HG03432 (cell line): ENCODE results near the gene ALKBH6.
A peak's percentile ranks its signal among the peaks of the same experiment; 100 is the strongest.

Source experiments
- ATAC-seq: cut with Tn5 transposase; IDR thresholded peaks from one replicate; pipeline ENCODE4 v1.9.1; 2021; ENCODE audit warnings: mild to moderate bottlenecking, moderate library complexity; ENCODE audit not compliant: unreplicated experiment

The ALKBH6 gene

DNA sequence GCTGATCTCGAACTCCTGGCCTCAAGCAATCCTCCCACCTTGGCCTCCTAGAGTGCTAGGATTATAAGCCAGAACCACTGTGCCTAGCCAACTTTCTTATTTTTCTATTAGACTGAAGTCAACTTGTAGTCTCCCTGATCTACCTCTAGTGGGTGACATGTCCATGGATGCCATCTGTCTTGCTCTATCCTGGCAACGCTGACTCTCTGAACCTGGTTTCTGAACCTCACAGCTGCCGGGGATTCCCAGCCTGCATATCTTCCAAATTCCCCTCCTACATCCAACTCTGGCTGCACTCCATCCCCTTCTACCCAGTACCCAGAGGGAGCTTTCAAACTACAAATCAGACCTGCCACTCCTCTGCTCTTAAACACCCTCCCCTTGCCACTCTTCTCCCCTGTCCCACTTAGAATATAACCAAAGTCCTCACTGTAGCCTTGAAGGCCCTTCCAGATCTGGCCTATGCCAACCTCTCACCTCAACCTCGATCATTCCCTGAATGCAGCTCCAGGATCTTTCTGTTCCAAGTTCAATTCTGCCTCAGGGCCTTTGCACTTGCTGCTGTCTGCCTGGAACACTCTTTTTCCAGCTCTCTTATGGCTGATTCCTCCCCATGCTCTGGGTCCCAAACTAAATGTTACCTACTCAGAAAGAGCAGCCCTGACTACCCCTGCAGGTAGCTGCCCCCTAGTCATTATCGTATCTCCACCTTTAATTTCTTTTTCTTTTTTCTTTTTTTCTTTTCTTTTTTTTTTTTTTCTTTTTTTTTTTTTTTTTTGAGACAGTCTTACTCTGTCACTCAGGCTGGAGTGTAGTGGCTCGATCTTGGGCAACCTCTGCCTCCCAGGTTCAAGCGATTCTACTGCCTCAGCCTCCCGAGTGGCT lies 16.5 kb upstream of the ALKBH6 start:
- ATAC-seq = no peak

DNA sequence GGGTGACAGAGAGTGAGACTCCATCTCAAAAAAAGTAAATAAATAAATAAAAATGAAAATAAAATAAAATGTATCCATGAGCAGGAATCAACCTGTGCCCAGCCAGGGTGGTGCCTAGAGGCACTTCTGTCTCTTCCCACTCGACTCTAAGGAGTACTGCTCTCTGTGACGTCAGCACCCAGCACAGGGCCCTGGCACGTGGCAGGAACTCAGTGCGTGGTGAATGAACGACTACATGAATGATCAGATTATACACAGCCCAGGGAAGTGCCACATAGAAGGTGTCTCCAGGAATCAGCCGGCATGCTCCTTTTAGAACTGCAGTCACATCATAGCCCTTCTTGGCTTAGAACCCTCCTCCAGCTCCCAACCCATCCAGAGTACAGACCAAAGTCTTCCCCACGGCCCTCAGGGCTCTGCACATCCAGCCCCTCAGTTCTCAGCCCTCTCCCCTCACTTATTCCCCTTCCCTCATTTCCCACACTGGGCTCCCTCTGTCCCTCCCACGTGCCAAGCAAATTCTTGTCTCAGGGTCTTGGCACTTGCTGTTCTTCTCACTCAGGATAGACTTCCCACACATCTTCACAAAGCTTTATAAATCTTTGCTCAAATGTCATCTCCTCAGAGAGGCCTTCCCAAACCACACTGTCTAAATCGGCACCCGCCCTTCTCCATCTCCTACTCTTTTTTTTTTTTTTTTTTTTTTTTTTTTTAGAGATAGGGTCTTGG lies 14.5 kb upstream of the ALKBH6 start:
- no peak for ATAC-seq

DNA sequence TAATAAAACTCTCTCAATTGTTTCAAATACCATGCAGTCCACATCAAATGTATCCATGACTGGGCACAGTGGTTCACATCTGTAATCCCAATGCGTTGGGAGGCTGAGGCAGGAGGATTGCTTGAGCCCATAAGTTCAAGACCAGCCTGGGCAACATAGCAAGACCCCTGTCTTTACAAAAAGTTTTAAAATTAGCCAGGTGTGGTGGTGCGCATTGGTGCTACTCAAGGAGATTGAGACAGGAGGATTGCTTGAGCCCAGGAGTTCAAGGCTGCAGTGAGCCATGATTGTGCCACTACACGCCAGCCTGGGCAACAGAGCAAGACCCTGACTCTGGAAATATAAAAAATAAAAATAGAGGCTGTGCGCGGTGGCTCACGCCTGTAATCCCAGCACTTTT lies 13.7 kb upstream of the ALKBH6 start:
- ATAC-seq = no peak

DNA sequence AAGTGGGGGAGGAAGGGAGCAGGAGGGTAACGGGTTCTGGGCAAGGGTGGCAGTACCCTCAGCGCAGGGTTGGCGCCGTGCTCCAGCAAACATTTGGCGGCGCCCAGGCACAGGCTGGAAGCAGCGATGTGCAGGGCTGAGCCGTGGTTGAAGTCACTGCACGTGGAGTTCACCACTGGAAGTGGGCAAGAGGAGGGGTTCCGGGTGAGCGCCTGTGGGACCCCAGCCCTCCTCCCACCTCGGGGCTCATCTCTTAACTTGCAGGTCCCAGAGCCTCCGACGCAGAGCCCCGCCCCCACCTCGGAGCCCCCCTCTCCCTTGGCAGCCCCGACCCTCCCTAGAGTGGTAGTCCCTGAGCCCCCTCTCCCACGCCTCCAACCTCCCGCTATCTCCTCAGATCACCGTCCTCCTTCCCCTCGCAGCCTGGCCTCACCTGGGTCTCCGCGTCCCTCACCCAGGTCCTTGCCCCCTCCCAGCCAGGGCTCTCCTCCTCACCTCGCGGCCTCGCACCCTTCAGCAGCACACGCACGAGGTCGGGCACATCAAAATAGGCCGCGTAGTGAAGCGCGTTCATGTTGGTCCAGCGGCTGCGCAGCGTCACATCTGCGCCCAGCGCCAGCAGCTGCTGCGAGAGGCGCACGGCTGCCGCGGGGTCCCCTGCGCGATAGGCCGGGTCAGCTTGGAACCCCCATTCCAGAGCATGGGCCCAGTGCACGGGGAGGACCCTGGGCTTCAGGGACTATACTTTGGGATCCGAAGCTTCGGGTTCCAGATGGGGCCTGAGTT lies 12.3 kb upstream of the ALKBH6 start:
- ATAC-seq = no peak

DNA sequence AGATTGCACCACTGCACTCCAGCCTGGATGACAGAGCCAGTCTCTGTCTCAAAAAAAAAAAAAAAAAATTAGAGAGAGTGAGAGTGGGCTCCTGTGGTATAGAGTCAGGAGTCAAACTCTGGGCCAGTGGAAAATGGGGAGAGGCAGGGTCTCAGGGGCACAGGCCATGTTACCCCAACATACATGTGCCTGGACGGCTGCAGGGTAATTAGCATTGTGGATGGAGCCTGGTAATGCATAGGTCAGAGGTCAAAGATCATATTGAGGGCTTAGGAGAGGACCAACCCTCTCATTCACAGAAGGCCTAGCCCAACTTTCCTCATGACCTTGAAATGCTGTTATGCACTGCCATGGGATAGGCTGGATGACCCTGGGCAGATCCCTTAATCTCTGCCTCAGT lies 11.5 kb upstream of the ALKBH6 start:
- ATAC-seq = no peak

DNA sequence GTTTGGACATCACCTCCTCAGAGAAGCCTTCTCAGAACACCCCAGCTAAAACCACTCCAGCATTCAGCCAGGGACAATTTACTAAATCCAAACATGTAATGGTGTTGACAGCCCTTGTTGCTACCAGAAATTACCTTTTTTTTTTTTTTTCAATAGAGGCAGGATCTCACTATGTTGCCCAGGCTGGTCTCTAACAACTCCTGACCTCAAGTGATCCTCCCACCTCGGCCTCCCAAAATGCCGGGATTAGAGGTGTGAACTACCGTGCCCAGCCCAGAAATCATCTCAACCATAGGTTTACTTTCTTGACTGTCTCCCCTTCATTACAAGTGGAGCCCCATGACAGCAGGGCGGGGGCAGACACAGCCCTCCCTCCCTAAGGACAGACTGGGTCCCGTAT lies 9.4 kb upstream of the ALKBH6 start:
- ATAC-seq = no peak

DNA sequence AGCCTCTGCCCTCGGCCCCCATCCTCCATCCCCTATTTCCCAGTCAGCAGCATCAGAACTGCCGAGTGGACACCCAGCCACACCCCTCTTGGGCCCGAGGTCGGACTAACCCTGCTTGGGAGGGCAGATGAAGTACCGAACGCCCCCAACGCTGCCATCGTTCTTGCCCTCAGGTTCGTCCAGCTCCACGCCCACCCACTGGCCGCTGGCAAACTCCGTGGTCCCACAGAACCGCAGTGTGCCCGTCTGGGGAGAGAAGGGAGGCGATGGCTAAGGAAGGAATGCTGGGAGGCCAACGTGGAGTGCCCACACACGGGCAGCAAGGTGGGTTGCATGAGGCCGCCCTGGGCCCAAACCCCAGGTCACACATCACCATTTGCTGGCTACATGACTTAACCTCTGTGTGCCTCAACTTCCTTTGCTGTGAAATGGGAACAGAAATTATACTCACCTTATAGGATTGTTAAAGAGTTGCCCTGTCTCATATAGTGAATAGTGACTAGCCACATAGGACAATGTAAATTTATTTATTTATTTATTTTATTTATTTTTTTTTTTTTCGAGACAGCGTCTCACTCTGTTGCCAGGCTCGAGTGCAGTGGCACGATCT lies 5.2 kb upstream of the ALKBH6 start:
- no peak for ATAC-seq

DNA sequence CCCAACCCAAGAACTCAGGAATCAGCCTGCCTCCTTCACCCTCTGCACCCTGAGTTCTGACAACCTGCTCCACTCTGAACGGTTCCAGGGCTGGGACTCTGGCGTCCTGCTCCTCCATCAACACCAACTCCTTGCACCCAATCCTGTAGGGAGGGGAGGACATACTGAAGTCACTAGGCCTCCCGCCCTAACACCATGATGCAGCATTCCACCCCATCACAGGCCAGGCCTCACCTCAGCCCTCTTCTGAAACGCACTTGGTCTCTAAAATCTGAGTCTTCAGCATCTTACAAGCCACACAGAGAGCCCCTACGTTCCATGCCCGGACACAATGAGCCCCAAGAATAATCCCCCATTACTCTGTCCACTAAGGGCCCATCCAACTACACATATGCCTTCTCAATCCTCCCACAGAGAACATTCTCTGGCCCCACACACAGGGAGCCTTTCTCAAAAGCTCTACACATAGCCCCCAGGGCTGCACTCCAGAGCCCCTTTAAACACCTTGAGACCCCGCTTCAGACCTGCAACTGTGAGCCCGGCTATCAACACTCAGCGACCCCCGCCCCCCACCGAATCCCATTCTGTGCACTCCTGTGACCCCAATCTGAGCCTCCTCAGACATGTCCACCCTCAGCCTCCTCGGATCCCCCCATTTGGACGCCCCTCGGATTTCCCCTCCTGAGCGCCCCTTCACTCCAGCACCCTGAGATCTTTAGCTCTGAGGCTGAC lies 567 bp downstream of the ALKBH6 start:
- no peak for ATAC-seq

DNA sequence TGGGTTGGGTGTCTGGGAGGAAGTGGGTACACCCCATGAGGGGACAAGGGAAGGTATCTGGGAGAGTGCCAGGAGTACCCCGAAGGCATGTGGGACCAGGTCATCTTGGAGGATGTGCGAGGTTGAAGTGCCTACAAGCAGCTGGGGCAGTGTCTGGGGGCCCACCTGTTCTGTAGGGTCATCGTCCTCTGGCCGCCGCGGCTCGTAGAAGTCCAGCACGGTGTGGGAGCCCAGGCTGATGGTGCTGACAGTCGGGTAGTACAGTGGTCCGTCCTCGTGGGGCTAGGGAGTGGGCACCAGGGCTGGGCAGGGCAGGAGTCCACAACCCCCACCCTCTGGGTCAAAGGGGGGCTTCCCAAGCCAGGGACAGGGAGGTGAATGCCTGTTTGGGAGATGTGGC lies 3.6 kb downstream of the ALKBH6 start:
- ATAC-seq = no peak

DNA sequence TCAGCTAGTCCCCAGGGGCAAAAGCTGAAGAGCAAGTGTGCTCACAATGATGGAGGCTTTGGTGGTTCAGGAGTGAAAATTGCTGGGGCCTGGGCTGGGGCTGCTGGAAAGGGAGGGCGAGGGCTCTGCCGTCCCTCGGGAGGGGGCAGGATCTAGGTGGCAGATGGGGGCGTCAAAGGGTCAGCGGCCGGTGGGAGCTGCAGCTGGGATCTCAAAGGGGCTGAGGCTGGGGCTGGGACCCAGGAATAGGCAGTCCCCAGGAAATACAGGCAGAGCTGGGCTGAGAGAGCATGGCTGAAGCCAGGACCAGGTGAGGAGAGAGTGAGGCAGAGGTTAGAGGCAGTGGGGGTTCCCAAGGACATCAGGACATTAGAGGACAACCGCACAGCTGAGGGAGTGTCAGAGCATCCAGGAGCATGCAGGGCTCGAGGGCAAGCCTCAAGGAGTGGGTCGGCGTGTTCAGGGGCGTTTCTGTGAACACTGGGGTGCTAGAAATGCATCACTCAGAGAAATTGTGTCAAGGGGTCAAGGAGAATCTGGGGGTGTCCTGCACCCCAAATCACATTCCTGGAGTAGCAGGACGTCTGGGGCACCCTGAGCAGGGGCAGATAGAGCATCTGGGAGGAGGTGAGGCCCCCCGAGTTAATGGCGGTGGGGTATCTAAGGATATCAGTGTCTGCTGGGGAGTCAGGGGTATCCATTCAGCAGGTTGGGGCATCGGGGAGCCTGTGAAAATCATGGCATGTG lies 4.2 kb downstream of the ALKBH6 start:
- ATAC-seq = no peak

DNA sequence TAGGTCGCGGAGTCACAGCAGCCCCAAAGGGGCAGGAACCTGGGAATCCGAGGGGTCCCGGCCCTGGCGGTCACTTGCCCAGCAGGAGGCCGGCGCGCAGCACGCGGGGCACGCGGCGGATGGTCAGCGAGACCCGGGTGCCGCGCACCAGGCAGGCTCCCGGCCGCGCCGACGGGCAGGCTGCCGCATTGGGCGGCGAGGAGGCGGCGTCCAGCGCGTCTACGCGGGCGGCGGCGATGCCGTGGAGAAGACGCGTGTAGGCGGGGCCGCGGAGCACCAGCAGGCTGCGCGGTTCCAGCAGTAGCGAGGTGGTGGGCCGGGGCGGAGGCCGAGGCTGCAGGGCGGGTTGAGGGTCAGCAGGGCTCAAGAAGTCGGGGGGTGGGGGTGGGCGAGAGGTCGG lies 4.8 kb downstream of the ALKBH6 start:
- no peak for ATAC-seq

DNA sequence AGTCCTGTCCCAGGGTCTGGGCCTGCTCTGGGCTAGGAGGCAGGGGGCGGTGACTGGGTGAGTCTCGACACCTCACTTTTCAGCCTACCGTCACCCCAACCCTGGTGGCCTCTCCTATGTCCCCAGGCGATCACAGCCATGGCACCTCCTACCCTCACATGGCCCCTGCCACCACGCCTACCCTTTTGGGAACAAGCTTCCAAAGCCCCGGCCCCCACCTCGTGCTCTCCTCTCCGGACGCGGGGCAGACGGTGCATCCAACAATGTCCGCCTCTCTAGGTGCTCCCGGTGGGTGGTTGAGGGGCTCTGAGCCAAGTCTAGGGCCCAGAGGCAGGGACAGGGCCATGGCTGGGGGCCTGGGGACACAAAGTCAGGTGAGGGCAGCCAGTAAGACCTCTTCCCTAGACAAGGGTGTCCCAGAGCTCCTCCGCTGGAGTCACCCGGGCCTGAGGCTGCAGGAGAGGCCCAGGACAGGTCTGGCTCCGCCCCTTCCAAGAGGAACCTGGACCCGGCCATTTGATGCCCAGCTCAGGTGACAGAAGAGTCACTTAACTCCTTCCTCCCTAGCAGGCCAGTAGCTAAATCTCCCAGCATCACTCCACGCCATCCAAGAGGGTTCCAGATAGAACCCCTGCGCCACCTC lies 5.6 kb downstream of the ALKBH6 start, which contains the start of gene SYNE4:
Gene SYNE4, minus strand, starts transcription at position 478 of the 643 bp plus-strand sequence. Its CDS starts 132 bp downstream, at position 346.
- no peak for ATAC-seq

DNA sequence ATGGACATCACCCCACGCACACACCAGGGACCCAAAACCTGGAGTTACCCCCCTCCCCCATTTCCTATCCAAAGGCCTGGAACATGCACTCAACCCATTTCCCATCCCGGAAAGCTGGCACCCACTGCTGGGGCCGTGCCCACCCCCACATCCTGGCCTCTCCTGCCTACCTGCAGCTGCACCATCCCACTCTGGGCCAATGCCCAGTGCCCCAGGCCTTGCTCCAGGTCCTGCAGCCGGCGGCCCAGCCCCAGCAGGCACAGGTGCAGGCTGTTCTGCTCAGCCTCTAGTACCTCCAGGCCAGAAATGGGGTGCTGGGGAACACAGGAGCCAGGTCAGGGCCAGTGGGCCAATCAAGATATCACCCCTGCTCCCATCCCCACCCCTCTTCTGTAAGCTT lies 7.1 kb downstream of the ALKBH6 start:
- ATAC-seq = no peak

DNA sequence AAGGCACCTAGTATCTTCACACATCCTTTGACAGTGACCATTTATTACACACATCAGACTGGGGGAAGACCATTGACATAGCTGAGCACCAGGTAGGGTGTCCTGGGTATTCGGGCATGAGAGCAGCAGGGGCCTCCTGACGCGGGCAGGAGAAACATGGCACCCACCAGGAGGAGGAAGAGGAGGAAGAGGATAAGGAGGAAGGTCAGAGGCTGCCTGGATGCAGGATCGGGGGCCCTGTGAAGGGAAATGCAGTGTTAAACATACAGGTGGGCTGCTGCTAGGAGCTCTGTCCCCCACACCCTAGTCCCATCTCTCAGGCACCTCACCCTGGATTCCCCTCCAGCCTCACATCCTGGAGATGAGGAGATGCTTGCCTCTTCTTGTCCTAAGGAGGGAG lies 10.7 kb downstream of the ALKBH6 start:
- no peak for ATAC-seq

DNA sequence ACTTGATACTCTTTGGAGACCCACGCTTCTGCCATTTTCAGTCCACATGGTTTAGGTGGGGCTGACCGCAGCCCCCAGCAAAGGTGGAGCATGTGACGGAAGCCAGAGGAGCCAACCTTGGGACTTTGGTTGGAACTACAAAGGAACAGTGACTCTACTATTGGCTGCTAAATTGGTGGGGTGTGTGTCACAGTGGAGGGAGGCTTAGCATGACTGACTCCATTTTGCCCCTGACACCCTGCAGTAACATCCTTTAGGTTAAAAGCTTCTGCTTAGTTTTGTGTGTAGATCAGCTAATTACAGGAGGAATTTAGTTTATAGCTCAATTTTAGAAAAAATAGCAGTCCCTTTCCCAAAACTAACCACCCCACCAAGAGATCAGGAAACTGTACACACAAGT lies 12.4 kb downstream of the ALKBH6 start:
- ATAC-seq = no peak

DNA sequence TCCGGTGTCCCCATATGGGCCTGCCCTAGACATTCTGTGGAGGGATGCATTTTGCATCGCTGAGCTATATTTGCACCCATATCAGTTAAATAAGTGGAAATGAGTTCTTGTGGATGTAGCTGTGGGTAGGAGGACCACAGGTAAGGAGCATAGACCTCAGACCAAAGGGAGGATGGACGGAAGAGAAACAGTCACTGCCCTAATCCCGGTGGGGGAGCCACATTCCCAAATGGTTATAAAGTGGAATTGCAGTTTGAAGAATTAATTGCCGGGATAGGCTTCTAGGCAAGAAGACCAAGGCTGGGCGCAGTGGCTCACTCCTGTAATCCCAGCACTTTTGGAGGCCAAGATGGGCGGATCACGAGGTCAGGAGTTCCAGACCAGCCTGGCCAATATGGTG lies 17.2 kb downstream of the ALKBH6 start:
- ATAC-seq = no peak

DNA sequence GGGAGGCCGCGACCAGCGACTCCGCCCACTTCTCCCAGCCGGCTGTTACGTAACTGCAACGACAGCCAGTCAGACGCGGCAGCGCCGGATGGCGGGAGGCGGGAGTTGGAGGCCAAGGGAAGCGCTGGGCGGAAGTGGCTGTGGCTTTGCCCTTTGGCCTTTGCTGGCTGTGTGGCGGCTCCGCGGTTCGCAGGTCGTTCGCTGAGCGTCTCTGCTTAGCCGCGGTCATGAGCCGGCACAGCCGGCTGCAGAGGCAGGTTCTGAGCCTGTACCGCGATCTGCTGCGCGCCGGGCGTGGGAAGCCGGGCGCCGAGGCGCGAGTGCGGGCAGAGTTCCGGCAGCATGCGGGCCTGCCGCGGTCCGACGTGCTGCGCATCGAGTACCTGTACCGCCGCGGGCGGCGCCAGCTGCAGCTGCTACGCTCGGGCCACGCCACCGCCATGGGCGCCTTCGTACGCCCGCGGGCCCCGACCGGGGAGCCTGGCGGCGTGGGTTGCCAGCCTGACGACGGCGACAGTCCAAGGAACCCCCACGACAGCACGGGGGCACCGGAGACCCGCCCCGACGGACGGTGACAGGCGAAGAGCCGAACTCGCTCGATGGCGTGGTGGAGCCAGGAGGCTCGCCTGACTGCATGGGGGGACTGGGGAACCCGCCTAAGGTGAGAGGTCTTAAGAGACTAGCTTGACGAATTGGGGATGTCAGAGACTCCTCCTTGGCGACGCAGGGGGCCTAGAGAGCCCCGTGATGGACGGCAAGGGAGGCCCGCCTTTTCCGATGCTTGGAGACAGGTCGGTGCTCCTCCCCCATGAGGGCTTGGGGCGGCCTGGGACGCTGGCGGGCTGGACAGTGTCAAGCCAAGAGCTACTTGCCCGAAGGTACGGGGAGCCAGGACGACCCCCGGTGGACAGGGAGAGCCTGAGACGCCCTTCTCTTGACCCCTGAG lies 18.7 kb downstream of the ALKBH6 start, which contains the start of gene SDHAF1:
Gene SDHAF1, plus strand, starts transcription at position 141 of the 946 bp plus-strand sequence. Its CDS starts 87 bp downstream, at position 228.
- peak; percentile 81 for ATAC-seq
